GM20000 (cell line): ENCODE results near the gene NKD1.

Source experiments
- DNase-seq: peaks from one replicate; pipeline ENCODE4 v3.0.0; 2012; ENCODE audit warnings: low spot score
- TF ChIP-seq, protein P1 (sequence below): IDR thresholded peaks from 2 replicates; pipeline ENCODE4 v1.5.1; 2012; ENCODE audit warnings: mild to moderate bottlenecking, control low read depth; ENCODE audit errors: extremely low read depth, missing control alignments

The NKD1 gene, protein sequence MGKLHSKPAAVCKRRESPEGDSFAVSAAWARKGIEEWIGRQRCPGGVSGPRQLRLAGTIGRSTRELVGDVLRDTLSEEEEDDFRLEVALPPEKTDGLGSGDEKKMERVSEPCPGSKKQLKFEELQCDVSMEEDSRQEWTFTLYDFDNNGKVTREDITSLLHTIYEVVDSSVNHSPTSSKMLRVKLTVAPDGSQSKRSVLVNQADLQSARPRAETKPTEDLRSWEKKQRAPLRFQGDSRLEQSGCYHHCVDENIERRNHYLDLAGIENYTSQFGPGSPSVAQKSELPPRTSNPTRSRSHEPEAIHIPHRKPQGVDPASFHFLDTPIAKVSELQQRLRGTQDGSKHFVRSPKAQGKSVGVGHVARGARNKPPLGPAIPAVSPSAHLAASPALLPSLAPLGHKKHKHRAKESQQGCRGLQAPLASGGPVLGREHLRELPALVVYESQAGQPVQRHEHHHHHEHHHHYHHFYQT

DNA sequence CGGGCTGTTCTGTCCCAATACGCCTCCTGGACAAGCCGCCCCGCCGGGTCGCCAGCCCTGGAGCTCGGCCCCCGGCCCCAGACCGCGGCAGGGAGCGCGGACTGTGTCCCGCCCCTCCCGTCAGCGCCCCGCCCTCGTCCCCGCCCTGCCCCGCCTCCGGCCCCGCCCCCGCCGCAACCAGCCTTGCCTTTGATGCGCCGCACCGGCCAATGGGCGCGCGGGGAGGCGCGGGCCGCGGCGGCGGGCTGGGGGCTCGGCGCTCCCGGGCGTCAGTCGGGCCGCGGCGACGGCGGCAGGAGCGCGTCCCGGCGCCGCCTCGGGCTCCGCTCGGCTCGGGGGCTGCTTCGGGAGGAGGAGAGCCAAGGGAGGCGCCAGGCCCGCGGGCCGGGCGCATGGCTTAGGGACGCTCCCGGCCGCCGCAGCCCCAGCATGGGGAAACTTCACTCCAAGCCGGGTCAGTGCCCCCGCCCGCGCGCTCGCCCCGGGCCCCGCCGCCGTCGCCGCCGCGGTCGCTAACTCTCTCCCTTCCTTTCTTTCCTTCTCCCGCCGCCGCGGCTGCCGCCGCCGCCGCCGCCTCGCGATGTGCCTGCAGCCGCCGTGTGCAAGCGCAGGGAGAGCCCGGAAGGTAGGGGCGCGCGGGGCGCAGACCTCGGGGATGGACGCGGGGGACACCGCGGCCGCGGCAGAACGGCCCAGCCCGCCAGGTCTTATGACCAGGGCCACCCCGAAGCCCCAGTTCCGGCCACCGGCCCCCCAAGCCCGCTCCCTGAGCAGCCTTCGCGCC lies at the start of gene NKD1:
TSS of gene NKD1 (plus strand) at position 272 of the 784 bp plus-strand sequence. CDS start at position 430, 158 bp downstream.
- DNase-seq, result peak; percentile 97
- TF ChIP-seq, protein P1, sequence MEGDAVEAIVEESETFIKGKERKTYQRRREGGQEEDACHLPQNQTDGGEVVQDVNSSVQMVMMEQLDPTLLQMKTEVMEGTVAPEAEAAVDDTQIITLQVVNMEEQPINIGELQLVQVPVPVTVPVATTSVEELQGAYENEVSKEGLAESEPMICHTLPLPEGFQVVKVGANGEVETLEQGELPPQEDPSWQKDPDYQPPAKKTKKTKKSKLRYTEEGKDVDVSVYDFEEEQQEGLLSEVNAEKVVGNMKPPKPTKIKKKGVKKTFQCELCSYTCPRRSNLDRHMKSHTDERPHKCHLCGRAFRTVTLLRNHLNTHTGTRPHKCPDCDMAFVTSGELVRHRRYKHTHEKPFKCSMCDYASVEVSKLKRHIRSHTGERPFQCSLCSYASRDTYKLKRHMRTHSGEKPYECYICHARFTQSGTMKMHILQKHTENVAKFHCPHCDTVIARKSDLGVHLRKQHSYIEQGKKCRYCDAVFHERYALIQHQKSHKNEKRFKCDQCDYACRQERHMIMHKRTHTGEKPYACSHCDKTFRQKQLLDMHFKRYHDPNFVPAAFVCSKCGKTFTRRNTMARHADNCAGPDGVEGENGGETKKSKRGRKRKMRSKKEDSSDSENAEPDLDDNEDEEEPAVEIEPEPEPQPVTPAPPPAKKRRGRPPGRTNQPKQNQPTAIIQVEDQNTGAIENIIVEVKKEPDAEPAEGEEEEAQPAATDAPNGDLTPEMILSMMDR, result no peak

DNA sequence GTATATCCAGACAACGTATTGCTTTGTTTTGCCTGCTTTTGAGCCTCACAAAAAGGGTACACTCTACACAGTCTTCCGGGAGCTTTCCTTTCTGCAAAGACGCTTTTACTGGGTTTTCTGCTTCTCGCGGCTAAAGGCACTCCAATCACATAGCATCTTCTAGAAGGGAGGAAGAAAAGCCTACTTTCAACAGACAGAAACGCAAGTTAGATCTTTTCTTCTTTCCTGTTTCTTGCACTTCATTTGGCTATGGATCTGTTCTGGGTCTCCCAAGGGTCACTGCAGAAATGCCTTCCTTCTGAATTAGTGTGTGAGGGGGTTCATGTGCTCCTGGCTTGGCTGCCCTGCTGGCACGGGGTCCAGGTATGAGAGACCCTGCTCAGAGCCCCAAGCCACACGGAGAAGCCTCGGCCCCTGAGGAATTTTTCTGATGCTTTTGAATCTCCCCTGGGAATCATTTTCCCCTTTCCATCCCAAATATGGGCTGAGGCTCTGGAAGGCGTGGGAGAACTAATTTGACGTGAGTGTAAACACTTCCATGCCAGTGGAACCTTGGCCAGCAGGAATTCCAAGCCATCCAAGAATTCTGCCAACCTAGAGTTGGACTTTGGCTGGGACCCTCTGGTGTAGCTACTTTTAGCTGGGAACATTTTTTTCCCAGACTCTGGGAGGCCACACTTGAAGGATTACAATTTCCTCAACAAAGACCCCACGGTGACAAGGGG lies 49.6 kb upstream of the NKD1 start:
- TF ChIP-seq, protein P1, result no peak

DNA sequence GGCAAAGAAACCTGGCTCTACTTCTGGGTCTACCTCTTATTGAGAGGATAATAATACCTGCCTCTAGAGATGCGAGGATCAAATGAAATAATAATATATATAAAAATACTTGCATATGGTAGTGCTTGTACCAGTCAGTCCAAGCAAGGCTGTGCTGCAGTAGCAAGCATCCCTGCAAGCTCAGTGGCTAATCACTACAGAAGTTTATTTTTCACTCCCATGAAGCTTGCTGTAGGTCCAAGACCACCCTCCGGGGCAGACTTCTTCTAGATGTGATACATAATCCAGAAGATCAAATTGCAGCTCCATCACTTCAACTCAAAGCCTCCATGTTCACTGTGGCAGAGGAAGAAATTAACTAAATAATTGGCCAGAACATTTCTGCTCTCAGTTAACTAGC lies 48.9 kb upstream of the NKD1 start:
- no peak for DNase-seq
- TF ChIP-seq, protein P1, result no peak

More for the DNA sequence above, 49.6 kb upstream of the NKD1 start:
- DNase-seq, result no peak

DNA sequence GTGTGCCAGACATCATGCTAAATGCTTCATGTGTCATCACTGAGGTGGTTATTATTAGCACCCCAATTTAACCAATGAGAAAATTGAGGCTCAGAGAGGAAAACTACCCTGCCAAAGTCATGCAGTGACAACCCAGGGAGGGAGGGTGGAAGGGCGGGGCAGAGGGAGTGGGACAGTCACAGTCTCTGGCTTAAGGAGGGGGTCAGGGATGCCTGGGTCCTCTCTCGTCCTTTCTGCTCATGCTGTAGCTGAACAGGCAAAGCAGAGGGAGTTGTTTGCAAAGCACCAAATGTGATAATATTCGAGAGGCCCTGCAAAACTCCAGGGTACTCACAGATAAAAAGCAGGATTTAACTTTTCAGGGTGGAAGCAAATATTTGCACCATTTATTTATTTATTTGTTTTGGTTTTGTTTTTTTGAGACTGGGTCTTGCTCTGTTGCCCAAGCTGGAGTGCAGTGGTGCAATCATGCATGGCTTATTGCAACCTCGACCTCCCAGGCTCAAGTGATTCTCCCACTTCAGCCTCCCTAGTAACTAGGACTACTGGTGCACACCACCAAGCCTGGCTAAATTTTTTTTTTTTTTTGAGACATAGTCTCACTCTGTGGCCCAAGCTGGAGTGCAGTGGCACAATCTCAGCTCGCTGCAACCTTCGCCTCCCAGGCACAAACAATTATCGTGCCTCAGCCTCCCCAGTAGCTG lies 47.9 kb upstream of the NKD1 start:
- TF ChIP-seq, protein P1, result no peak
- no peak for DNase-seq

DNA sequence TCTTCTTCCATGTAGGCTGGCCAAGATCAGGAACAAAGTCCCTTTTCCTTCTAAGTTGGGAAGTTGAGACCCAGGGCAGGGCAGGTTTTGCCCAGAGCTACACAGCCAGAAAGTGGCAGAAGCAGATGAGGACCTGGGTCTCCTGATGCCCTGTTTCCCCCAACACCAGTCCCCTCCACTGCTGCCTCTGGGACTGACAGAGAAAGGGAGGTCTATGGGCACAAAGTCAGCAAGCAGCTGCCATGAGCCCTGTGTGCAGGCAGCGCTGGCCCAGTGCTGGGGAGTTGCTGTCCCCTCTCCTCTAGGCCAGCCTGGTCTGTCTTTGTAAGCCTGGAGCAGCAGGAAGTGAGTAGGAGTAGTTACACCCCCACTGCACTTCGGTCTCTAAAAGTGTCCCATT lies 46.9 kb upstream of the NKD1 start:
- DNase-seq, result no peak
- TF ChIP-seq, protein P1, result no peak

DNA sequence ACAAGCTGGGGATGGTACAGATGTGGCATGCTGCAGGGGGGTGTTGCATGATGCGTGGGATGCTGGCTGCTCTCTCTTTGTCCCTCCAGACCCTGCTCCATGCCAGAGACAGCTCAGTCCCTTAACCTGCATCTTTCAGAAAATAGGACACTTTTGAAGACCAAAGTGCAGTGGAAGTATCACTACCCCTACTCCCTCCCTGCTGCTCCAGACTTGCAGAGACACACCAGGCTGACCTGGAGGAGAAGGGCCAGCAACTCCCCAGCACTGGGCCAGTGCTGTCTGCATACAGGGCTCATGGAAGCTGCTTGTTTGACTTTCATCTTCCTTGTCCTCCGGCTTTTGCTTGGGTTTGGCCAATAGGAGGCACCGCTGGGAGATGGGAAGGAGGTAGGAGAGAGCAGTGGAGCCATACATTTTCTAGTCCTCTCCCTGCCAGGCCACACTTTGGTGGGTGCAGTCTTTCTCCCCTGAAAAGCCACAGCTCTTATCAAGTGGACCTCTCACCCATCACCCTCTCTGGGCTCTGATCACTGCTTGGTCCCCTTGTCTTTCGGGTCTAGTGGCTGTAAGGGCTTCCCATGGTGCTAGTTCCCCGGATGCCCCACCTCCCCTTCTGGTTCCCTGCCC lies 46.1 kb upstream of the NKD1 start:
- DNase-seq, result no peak
- TF ChIP-seq, protein P1, result no peak
